Naive B cell (primary cell): Measurements from ENCODE around the gene CNOT10. TPM values are rescaled to one million over a fixed set of nuclear protein-coding genes. Genes with fewer than 3 reads are reported as not detected.
A peak's percentile ranks its signal among the peaks of the same experiment; 100 is the strongest.

ENCODE experiments used
- ATAC-seq, 2 donors: fragments of 150-1000 bp; cut with Tn5 transposase; 2 replicates each; pipeline ENCODE4 v1.10.0; 2021; ENCODE audit warnings: low read depth in 2 of 2, mild to moderate bottlenecking in 2 of 2, moderate library complexity in 2 of 2
- DNase-seq: peaks from one replicate; pipeline ENCODE4 v3.0.0; 2022
- H3K27ac Mint-ChIP-seq, 6 donors: one replicate each; pipeline ENCODE4 v1.8.0; 2020 to 2022; ENCODE audit warnings: mild to moderate bottlenecking in 6 of 6, mixed read lengths in 6 of 6, moderate library complexity in 5 of 6, inconsistent platforms in 2 of 6
- H3K27me3 Mint-ChIP-seq, 3 donors: one replicate each; pipeline ENCODE4 v1.8.0; 2021 to 2022; ENCODE audit warnings: mixed read lengths in 3 of 3, mild to moderate bottlenecking in 1 of 3
- H3K36me3 Mint-ChIP-seq, 2 donors: one replicate each; pipeline ENCODE4 v1.8.0; 2020 to 2022; ENCODE audit warnings: mixed read lengths in 2 of 2, inconsistent platforms in 1 of 2, mild to moderate bottlenecking in 1 of 2
- H3K4me1 Mint-ChIP-seq, 3 donors: one replicate each; pipeline ENCODE4 v1.8.0; 2020 to 2022; ENCODE audit warnings: mixed read lengths in 3 of 3, inconsistent platforms in 1 of 3, mild to moderate bottlenecking in 1 of 3, moderate library complexity in 1 of 3
- H3K4me3 Mint-ChIP-seq, 8 donors: one replicate each; pipeline ENCODE4 v1.8.0; 2020 to 2022; ENCODE audit warnings: mild to moderate bottlenecking in 8 of 8, mixed read lengths in 8 of 8, moderate library complexity in 8 of 8, inconsistent platforms in 2 of 8
- H3K9me3 Mint-ChIP-seq, 7 donors: one replicate each; pipeline ENCODE4 v1.8.0; 2020 to 2022; ENCODE audit warnings: mixed read lengths in 7 of 7, mild to moderate bottlenecking in 5 of 7, inconsistent platforms in 2 of 7, moderate library complexity in 1 of 7
- polyA plus RNA-seq, 6 donors: library from polyadenylated mRNA; unstranded; fragments of 300-500 nt; fragmentation: Illumina TruSeq; gene quantifications; one replicate each; pipeline ENCODE4 v1.2.3, GENCODE V29; 2021; ENCODE audit warnings: low read depth in 6 of 6

Gene CNOT10
- polyA plus RNA-seq, 6 donors from 2014 or later = 25.9 to 40.6 (median 31.9) TPM

GRCh38 chr3:32703491-32703972 lies 18.5 kb downstream of the CNOT10 start:
- ATAC-seq = no peak
- H3K4me3 Mint-ChIP-seq = no peak overlapping the region
- DNase-seq = no peak
- H3K4me1 Mint-ChIP-seq = peaks cover 18 to 35% (median 22%) of the 10 kb centered on the region in 3 donors
- H3K36me3 Mint-ChIP-seq = peaks cover 0 to 4% of the 10 kb centered on the region in 2 donors
- H3K27ac Mint-ChIP-seq = peak overlapping the region in 2 of 6 donors; percentile 40 to 65
- H3K9me3 Mint-ChIP-seq = no peaks in the 10 kb centered on the region
- H3K27me3 Mint-ChIP-seq = no peaks in the 10 kb centered on the region

- peaks cover 0 to 12% of the 10 kb centered on the region in 2 donors for H3K36me3 Mint-ChIP-seq
- ATAC-seq = no peak
- H3K9me3 Mint-ChIP-seq = no peaks in the 10 kb centered on the region
- H3K4me1 Mint-ChIP-seq = peaks cover 13 to 23% (median 14%) of the 10 kb centered on the region in 3 donors
- H3K27ac Mint-ChIP-seq = peak overlapping the region in 2 of 6 donors; percentile 55 to 66
- no peaks in the 10 kb centered on the region for H3K27me3 Mint-ChIP-seq
- no peak overlapping the region for H3K4me3 Mint-ChIP-seq
- no peak for DNase-seq
Measured at GRCh38 chr3:32705232-32705631, 20.2 kb downstream of the CNOT10 start.

GRCh38 chr3:32706348-32707025 lies 21.5 kb downstream of the CNOT10 start:
- no peak for ATAC-seq
- Mint-ChIP-seq H3K27me3 (no peaks in the 10 kb centered on the region), H3K36me3 (peaks cover 3 to 21% of the 10 kb centered on the region in 2 donors), H3K4me1 (peaks cover 9 to 17% (median 11%) of the 10 kb centered on the region in 3 donors), H3K4me3 (no peak overlapping the region), H3K9me3 (no peaks in the 10 kb centered on the region), H3K27ac (no peak overlapping the region)
- DNase-seq = no peak

GRCh38 chr3:32707026-32707370 lies 22.0 kb downstream of the CNOT10 start:
- H3K36me3 Mint-ChIP-seq = peaks cover 9 to 23% of the 10 kb centered on the region in 2 donors
- no peak overlapping the region for H3K4me3 Mint-ChIP-seq

GRCh38 chr3:32708672-32709283 lies 23.8 kb downstream of the CNOT10 start:
- ATAC-seq (no peak), DNase-seq (no peak)
- H3K4me3 Mint-ChIP-seq = no peak overlapping the region
- H3K36me3 Mint-ChIP-seq = peaks cover 11 to 33% of the 10 kb centered on the region in 2 donors
- no peaks in the 10 kb centered on the region for H3K9me3 Mint-ChIP-seq
- peak overlapping the region in 3 of 6 donors; percentile 54 to 88 (median 66) for H3K27ac Mint-ChIP-seq
- no peaks in the 10 kb centered on the region for H3K27me3 Mint-ChIP-seq
- peaks cover 0 to 4% (median 4%) of the 10 kb centered on the region in 3 donors for H3K4me1 Mint-ChIP-seq

More at GRCh38 chr3:32707026-32707370, 22.0 kb downstream of the CNOT10 start:
- H3K27ac Mint-ChIP-seq = no peak overlapping the region
- no peak for ATAC-seq
- DNase-seq = no peak
- H3K4me1 Mint-ChIP-seq = peaks cover 6 to 12% (median 9%) of the 10 kb centered on the region in 3 donors
- no peaks in the 10 kb centered on the region for H3K27me3 Mint-ChIP-seq
- no peaks in the 10 kb centered on the region for H3K9me3 Mint-ChIP-seq

GRCh38 chr3:32709346-32709745 lies 24.4 kb downstream of the CNOT10 start:
- ATAC-seq = no peak
- Mint-ChIP-seq H3K27me3 (no peaks in the 10 kb centered on the region), H3K4me1 (peaks cover 0 to 4% (median 4%) of the 10 kb centered on the region in 3 donors), H3K9me3 (no peaks in the 10 kb centered on the region), H3K4me3 (no peak overlapping the region), H3K36me3 (peaks cover 11 to 36% of the 10 kb centered on the region in 2 donors), H3K27ac (peak overlapping the region in 3 of 6 donors; percentile 12 to 56 (median 54))
- no peak for DNase-seq

GRCh38 chr3:32712506-32713055 lies 27.6 kb downstream of the CNOT10 start:
- Mint-ChIP-seq H3K36me3 (peaks cover 20 to 36% of the 10 kb centered on the region in 2 donors), H3K4me1 (no peaks in the 10 kb centered on the region), H3K9me3 (no peaks in the 10 kb centered on the region), H3K27me3 (no peaks in the 10 kb centered on the region), H3K4me3 (no peak overlapping the region), H3K27ac (peak overlapping the region in 1 of 6 donors; percentile 70)
- DNase-seq = no peak
- no peak for ATAC-seq

- DNase-seq (no peak), ATAC-seq (no peak)
- Mint-ChIP-seq H3K4me3 (no peak overlapping the region), H3K9me3 (no peaks in the 10 kb centered on the region), H3K4me1 (no peaks in the 10 kb centered on the region), H3K36me3 (peaks cover 20 to 36% of the 10 kb centered on the region in 2 donors), H3K27ac (no peak overlapping the region), H3K27me3 (no peaks in the 10 kb centered on the region)
Measured at GRCh38 chr3:32713181-32713580, 28.2 kb downstream of the CNOT10 start.

- Mint-ChIP-seq H3K27ac (peak overlapping the region in 1 of 6 donors; percentile 50), H3K36me3 (peaks cover 5 to 9% of the 10 kb centered on the region in 2 donors)
Measured at GRCh38 chr3:32719335-32719734, 34.3 kb downstream of the CNOT10 start.

GRCh38 chr3:32719931-32720330 lies 34.9 kb downstream of the CNOT10 start:
- Mint-ChIP-seq H3K4me3 (no peak overlapping the region), H3K27me3 (no peaks in the 10 kb centered on the region)
- ATAC-seq = no peak

More at GRCh38 chr3:32719335-32719734, 34.3 kb downstream of the CNOT10 start:
- Mint-ChIP-seq H3K9me3 (no peaks in the 10 kb centered on the region), H3K4me3 (no peak overlapping the region), H3K27me3 (no peaks in the 10 kb centered on the region), H3K4me1 (no peaks in the 10 kb centered on the region)
- ATAC-seq (no peak), DNase-seq (no peak)

GRCh38 chr3:32725721-32726120 lies 40.7 kb downstream of the CNOT10 start:
- H3K27me3 Mint-ChIP-seq = no peaks in the 10 kb centered on the region
- peaks cover 0 to 10% of the 10 kb centered on the region in 2 donors for H3K36me3 Mint-ChIP-seq
- DNase-seq (no peak), ATAC-seq (no peak)
- H3K4me1 Mint-ChIP-seq = peaks cover 0 to 3% (median 0%) of the 10 kb centered on the region in 3 donors
- no peak overlapping the region for H3K27ac Mint-ChIP-seq
- no peak overlapping the region for H3K4me3 Mint-ChIP-seq
- no peaks in the 10 kb centered on the region for H3K9me3 Mint-ChIP-seq

More at GRCh38 chr3:32719931-32720330, 34.9 kb downstream of the CNOT10 start:
- H3K36me3 Mint-ChIP-seq = peaks cover 5 to 6% of the 10 kb centered on the region in 2 donors
- DNase-seq = no peak
- H3K4me1 Mint-ChIP-seq = no peaks in the 10 kb centered on the region
- no peaks in the 10 kb centered on the region for H3K9me3 Mint-ChIP-seq
- H3K27ac Mint-ChIP-seq = no peak overlapping the region

- no peaks in the 10 kb centered on the region for H3K27me3 Mint-ChIP-seq
Measured at GRCh38 chr3:32733631-32734229, 48.7 kb downstream of the CNOT10 start.

GRCh38 chr3:32734756-32735155 lies 49.8 kb downstream of the CNOT10 start:
- no peak for DNase-seq
- no peak overlapping the region for H3K4me3 Mint-ChIP-seq
- no peaks in the 10 kb centered on the region for H3K27me3 Mint-ChIP-seq
- H3K27ac Mint-ChIP-seq = no peak overlapping the region
- no peaks in the 10 kb centered on the region for H3K4me1 Mint-ChIP-seq
- no peaks in the 10 kb centered on the region for H3K9me3 Mint-ChIP-seq
- no peak for ATAC-seq
- peaks cover 9 to 18% of the 10 kb centered on the region in 2 donors for H3K36me3 Mint-ChIP-seq

More at GRCh38 chr3:32733631-32734229, 48.7 kb downstream of the CNOT10 start:
- ATAC-seq (no peak), DNase-seq (no peak)
- no peaks in the 10 kb centered on the region for H3K9me3 Mint-ChIP-seq
- no peak overlapping the region for H3K4me3 Mint-ChIP-seq
- H3K27ac Mint-ChIP-seq = no peak overlapping the region
- peaks cover 0 to 3% (median 0%) of the 10 kb centered on the region in 3 donors for H3K4me1 Mint-ChIP-seq
- peaks cover under 1 to 18% of the 10 kb centered on the region in 2 donors for H3K36me3 Mint-ChIP-seq
